ENCODE data around the gene THSD4. TPM values are rescaled to one million over a fixed set of nuclear protein-coding genes. Genes with fewer than 3 reads are reported as not detected.

Gene THSD4
- total RNA-seq, 4 donors from 2014 or later, result 23.0 to 68.5 (median 48.6) TPM

DNA sequence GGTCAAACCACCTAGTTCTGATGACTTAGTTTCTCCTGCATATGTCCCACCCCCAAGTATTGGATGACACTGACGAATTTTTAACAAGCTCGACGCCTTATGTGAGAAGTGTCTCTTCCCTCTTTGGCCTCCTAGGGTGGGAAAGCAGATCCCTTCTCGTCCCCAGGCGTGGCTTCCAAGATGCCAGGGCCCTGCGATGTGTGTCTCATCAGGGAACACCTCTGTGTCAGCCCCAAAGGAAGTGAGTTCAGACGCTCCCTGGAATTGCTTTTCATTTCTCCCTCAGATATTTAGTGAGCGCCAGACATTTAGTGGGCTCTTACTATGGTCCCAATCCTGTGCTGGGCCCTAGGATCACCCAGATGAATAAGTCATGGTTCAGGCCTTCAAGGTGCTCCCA lies 482.4 kb downstream of the THSD4 start:
- Histone ChIP-seq H3K4me3 (replicated peaks in 1 of 3) (no peak overlapping the region), H3K27me3 (no peaks in the 10 kb centered on the region), H3K36me3 (no peaks in the 10 kb centered on the region), H3K4me1 (peaks cover 17 to 20% of the 10 kb centered on the region in 2 donors), H3K9me3 (no peaks in the 10 kb centered on the region), H3K27ac (no peak overlapping the region)
- no peak for DNase-seq
- TF ChIP-seq, protein P1, sequence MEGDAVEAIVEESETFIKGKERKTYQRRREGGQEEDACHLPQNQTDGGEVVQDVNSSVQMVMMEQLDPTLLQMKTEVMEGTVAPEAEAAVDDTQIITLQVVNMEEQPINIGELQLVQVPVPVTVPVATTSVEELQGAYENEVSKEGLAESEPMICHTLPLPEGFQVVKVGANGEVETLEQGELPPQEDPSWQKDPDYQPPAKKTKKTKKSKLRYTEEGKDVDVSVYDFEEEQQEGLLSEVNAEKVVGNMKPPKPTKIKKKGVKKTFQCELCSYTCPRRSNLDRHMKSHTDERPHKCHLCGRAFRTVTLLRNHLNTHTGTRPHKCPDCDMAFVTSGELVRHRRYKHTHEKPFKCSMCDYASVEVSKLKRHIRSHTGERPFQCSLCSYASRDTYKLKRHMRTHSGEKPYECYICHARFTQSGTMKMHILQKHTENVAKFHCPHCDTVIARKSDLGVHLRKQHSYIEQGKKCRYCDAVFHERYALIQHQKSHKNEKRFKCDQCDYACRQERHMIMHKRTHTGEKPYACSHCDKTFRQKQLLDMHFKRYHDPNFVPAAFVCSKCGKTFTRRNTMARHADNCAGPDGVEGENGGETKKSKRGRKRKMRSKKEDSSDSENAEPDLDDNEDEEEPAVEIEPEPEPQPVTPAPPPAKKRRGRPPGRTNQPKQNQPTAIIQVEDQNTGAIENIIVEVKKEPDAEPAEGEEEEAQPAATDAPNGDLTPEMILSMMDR (IDR thresholded peaks at IDR 0.05), result no peak
- TF ChIP-seq POLR2A (IDR thresholded peaks at IDR 0.05), result no peak
- intact Hi-C loops (cut with DNase I), result no loop called here
- 91 to 94% methylated on average over 8 of the region's 8 CpGs for WGBS, 2 donors

DNA sequence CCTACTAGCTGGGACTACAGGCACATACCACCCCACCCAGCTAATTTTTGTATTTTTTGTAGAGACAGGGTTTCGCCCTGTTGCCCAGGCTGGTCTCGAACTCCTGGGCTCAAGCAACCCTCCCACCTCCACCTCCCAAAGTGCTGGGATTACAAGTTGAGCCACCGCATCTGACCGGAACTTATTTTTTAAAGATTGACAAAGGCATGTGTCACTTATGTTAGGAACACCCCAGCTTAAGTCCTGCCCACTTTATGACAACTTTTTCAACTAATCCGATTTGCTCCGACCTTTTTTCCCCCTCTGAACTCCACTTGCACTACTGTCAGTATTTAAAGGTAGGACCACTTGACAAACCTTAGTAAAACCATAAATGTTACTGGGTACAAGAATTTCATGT lies 483.5 kb downstream of the THSD4 start:
- TF ChIP-seq, protein P1 (IDR thresholded peaks at IDR 0.05), result no peak
- TF ChIP-seq POLR2A (IDR thresholded peaks at IDR 0.05), result no peak
- Histone ChIP-seq H3K36me3 (no peaks in the 10 kb centered on the region), H3K4me3 (replicated peaks in 1 of 3) (no peak overlapping the region), H3K9me3 (no peaks in the 10 kb centered on the region), H3K4me1 (peaks cover 17 to 20% of the 10 kb centered on the region in 2 donors), H3K27me3 (no peaks in the 10 kb centered on the region), H3K27ac (no peak overlapping the region)
- 86 to 95% methylated on average over 6 of the region's 6 CpGs for WGBS, 2 donors
- intact Hi-C loops (cut with DNase I), result no loop called here
- no peak for DNase-seq

DNA sequence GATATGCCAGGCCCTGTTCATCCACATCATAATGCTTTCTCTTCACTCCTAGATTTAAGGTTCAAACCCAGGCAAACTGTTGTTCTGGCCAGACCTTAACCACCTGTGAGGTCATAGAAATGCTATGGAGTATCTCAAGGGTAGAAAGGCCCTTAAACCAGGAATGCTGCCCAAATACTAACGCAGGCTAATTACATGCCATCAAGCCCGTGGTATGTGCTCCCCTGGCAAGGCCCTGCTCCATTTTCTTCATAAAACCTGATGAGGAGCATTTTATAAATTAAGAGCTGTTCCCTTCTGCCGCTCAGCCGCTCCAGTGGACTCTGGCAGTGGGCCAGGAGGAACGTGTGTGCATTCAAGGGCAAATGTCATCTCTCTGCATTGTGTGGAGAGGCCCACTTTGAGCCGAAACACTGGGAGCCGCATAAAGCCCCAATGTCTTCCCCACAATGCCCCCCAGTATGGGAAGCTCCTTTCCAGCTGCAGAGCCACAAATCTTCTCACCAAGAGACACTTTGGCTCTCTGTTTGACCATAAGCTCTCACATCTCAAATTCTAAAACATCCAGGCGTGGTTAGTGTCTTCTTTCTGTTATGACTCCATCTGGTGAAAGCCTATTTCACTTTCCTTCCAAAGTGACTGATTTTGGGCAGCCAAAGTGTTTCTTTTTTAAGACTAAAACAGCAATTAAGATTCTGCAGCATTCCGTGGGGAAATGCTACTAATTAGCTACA lies 484.3 kb downstream of the THSD4 start:
- Histone ChIP-seq H3K36me3 (no peaks in the 10 kb centered on the region), H3K27ac (peak overlapping the region in 1 of 3 donors; percentile 6), H3K4me3 (replicated peaks in 1 of 3) (no peak overlapping the region), H3K27me3 (no peaks in the 10 kb centered on the region), H3K4me1 (peaks cover 17 to 20% of the 10 kb centered on the region in 2 donors), H3K9me3 (no peaks in the 10 kb centered on the region)
- intact Hi-C loops (cut with DNase I), result no loop called here
- TF ChIP-seq, protein P1 (IDR thresholded peaks at IDR 0.05), result no peak
- no peak for TF ChIP-seq POLR2A (IDR thresholded peaks at IDR 0.05)
- 43 to 45% methylated on average over 9 of the region's 9 CpGs for WGBS, 2 donors
- peak; percentile 41 to 51 for DNase-seq

DNA sequence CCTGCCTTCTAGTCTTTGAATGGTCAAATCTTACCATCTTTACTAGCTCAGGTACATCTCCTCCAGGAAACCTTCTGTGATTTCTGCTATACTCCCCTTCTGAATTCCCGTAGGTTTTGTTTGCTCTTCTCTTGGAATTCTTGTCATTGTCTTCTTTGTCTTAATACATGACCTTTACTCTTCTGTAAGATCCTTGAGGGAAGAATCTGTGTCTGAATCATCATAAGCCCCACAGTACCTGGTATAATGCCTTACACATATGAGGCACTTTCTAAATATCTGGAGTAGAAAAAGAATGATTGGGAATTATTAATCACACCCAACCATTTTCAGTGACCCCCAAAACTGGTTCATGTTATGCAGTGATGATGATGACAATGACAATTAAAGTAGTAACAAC lies 485.0 kb downstream of the THSD4 start:
- H3K9me3 ChIP-seq, result no peaks in the 10 kb centered on the region
- no peaks in the 10 kb centered on the region for H3K27me3 ChIP-seq
- H3K4me3 ChIP-seq (replicated peaks in 1 of 3), result no peak overlapping the region
- DNase-seq, result no peak
- no peak overlapping the region for H3K27ac ChIP-seq
- WGBS, 2 donors, result 83 to 90% methylated on average over 1 of the region's 1 CpG
- no peak for TF ChIP-seq POLR2A (IDR thresholded peaks at IDR 0.05)
- TF ChIP-seq, protein P1 (IDR thresholded peaks at IDR 0.05), result no peak
- H3K4me1 ChIP-seq, result peaks cover 17 to 20% of the 10 kb centered on the region in 2 donors
- H3K36me3 ChIP-seq, result no peaks in the 10 kb centered on the region
- intact Hi-C loops (cut with DNase I), result no loop called here

DNA sequence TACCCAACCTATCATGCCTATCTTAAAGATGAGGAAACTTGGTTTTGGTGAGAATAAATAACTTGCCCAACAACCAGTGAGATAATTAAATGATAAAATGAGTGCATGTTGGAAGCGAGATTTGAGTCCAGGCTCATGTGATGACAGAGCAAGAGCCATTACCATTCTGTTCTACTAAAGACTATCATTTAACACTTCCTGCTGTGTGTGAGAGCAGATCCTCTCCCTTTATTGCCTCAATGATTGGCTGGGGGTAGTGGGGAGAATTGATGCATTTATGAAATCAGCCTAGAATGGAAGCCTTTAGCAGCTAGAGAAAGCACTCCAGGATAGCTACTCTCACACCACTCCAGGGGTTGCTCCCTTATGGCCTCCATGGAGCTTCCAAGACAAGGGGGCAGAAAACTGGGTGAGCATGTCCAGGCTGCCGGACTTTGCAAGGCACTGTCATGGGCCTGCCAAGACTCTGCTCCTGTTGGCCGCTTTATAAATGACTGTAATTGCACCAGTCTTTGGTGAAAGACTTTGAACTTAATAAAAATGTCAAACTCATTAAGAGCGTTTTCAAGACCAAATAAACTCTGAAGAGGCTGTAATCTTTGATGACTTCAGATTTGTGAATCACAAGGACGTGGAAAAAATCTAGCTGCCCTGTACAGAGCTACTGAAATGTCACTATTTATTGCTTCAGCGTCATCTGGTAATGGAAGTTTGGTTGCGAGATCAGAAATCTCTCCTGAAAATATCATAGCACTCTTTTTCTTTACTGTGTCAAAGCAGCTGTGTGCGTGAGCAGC lies 486.0 kb downstream of the THSD4 start:
- H3K9me3 ChIP-seq, result no peaks in the 10 kb centered on the region
- TF ChIP-seq POLR2A (IDR thresholded peaks at IDR 0.05), result no peak
- TF ChIP-seq, protein P1 (IDR thresholded peaks at IDR 0.05), result no peak
- no peaks in the 10 kb centered on the region for H3K27me3 ChIP-seq
- H3K36me3 ChIP-seq, result no peaks in the 10 kb centered on the region
- no peak for DNase-seq
- peaks cover 17 to 19% of the 10 kb centered on the region in 2 donors for H3K4me1 ChIP-seq
- H3K4me3 ChIP-seq (replicated peaks in 1 of 3), result no peak overlapping the region
- H3K27ac ChIP-seq, result no peak overlapping the region
- WGBS, 2 donors, result 88 to 91% methylated on average over 8 of the region's 8 CpGs
- intact Hi-C loops (cut with DNase I), result no loop called here

All from thyroid gland (tissue), 4 donors.